HepG2 (cell line): ENCODE data around the gene RPS8. TPM values are rescaled to one million over a fixed set of nuclear protein-coding genes. Genes with fewer than 3 reads are reported as not detected.

Experiments
- ATAC-seq: fragments of 200-7000 bp; cut with Tn5 transposase; 3 replicates; pipeline ENCODE4 v1.9.1; 2020; ENCODE audit warnings: mild to moderate bottlenecking, moderate library complexity
- BruUV-seq: library from RNA; stranded (reverse); fragments of 400-500 nt; replicated peaks from 2 replicates; lab custom pipeline; 2021; lab: Mats Ljungman, UMichigan
- CTCF ChIA-PET: fragments of 300-600 bp; formaldehyde crosslinking; extraction: SDS; loops from one replicate; lab custom pipeline; 2021; ENCODE audit warnings: low total read pairs, inconsistent platforms, low intra/inter-chr PET ratio; lab: Yijun Ruan, JAX
- POLR2A ChIA-PET: fragments of 350-600 bp; sonication (Branson Sonifier 250); formaldehyde crosslinking; loops from one replicate; lab custom pipeline; 2020; ENCODE audit warnings: antibody characterized with exemption, inconsistent platforms; lab: Yijun Ruan, JAX
- DNase-seq: peaks from one replicate; pipeline ENCODE4 v3.0.0-alpha.2; 2015; ENCODE audit warnings: low spot score
- FAIRE-seq: peaks from 3 replicates; lab custom pipeline; 2011; peaks lifted over from hg19 to GRCh38; lab: Jason Lieb, UNC
- H2AFZ ChIP-seq: one replicate; pipeline ENCODE4 v1.6.1; 2011; ENCODE audit warnings: low read length, inconsistent platforms
- H3K27ac ChIP-seq: fragments of 300-600 bp; 3 replicates; pipeline ENCODE4 v1.8.0; 2011; ENCODE audit warnings: mixed run types, mild to moderate bottlenecking, mixed read lengths, low read length, inconsistent platforms; ENCODE audit not compliant: insufficient read depth; ENCODE audit errors: extremely low read length
- H3K27me3 ChIP-seq, 2 experiments: fragments of 200-600 bp in 1 of 2; 2 replicates in 1 of 2; 3 replicates in 1 of 2; pipeline versions ENCODE4 v1.6.0 to v1.8.0; 2011; ENCODE audit warnings: low read length in 2 of 2, mild to moderate bottlenecking in 2 of 2, moderate library complexity in 2 of 2, inconsistent platforms in 1 of 2; ENCODE audit not compliant: insufficient read depth in 2 of 2, control insufficient read depth in 1 of 2
- H3K36me3 ChIP-seq, 2 experiments: fragments of 200-600 bp in 1 of 2; replicated peaks in 1 of 2; 2 replicates in 1 of 2; 3 replicates in 1 of 2; pipeline versions ENCODE4 v1.5.1 to v1.8.0; 2011; ENCODE audit warnings: low read length in 2 of 2, inconsistent platforms in 1 of 2; ENCODE audit not compliant: insufficient read depth in 2 of 2, control insufficient read depth in 1 of 2
- H3K4me1 ChIP-seq: 2 replicates; pipeline ENCODE4 v1.5.1; 2012; ENCODE audit warnings: low read length, inconsistent platforms; ENCODE audit not compliant: insufficient read depth
- H3K4me2 ChIP-seq: 2 replicates; pipeline ENCODE4 v1.6.0; 2011; ENCODE audit warnings: low read depth, low read length, inconsistent platforms
- H3K4me3 ChIP-seq, 3 experiments: fragments of 200-600 bp in 1 of 3; sonication (generic), shearing (Covaris generic) in 1 of 3; replicated peaks in 1 of 3; 2 replicates each; pipeline ENCODE4 v1.5.1; 2011 to 2016; ENCODE audit warnings: low read length in 3 of 3, inconsistent platforms in 2 of 3, low read depth in 2 of 3, mild to moderate bottlenecking in 2 of 3, control low read depth in 1 of 3, mixed read lengths in 1 of 3; ENCODE audit not compliant: insufficient read depth in 1 of 3
- H3K79me2 ChIP-seq: one replicate; pipeline ENCODE4 v1.6.1; 2011; ENCODE audit warnings: low read length, inconsistent platforms; ENCODE audit not compliant: insufficient read depth
- H3K9ac ChIP-seq: 2 replicates; pipeline ENCODE4 v1.6.0; 2011; ENCODE audit warnings: mild to moderate bottlenecking, low read depth, low read length, inconsistent platforms; ENCODE audit not compliant: insufficient read depth
- H3K9me3 ChIP-seq: 2 replicates; pipeline ENCODE4 v1.5.1; 2012; ENCODE audit warnings: mild to moderate bottlenecking, low read length
- H4K20me1 ChIP-seq: 2 replicates; pipeline ENCODE4 v1.6.0; 2011; ENCODE audit warnings: inconsistent platforms, mild to moderate bottlenecking, low read length, moderate library complexity; ENCODE audit not compliant: insufficient read depth
- ATF7 ChIP-seq, 2 experiments: fragments of 450-650 bp in 1 of 2; sonication (generic) in 1 of 2; formaldehyde crosslinking in 1 of 2; IDR thresholded peaks; 2 replicates each; pipeline versions ENCODE4 v1.4.0 to v1.6.1; 2016 to 2020; ENCODE audit warnings: antibody characterized with exemption in 1 of 2, mild to moderate bottlenecking in 1 of 2, missing genetic modification reagents in 1 of 2
- ATF7-NPFF ChIP-seq: sonication (generic); formaldehyde crosslinking; IDR thresholded peaks from 2 replicates; pipeline ENCODE4 v1.8.1; 2023; ENCODE audit warnings: mild to moderate bottlenecking, low read depth, missing genetic modification reagents, moderate library complexity
- CREB1 ChIP-seq, 2 experiments: fragments of 450-650 bp in 1 of 2; IDR thresholded peaks; 2 replicates each; pipeline ENCODE4 v1.6.1; 2016 to 2017; ENCODE audit warnings: control low read depth in 1 of 2, mild to moderate bottlenecking in 1 of 2, missing compliant biosample characterization in 1 of 2, missing genetic modification characterization in 1 of 2
- EED ChIP-seq: sonication (generic); formaldehyde crosslinking; IDR thresholded peaks from 2 replicates; pipeline ENCODE4 v1.5.0; 2020; ENCODE audit warnings: mild to moderate bottlenecking, missing genetic modification reagents
- EP300 ChIP-seq, 3 experiments: sonication (generic) in 1 of 3; formaldehyde crosslinking in 1 of 3; IDR thresholded peaks; 2 replicates each; pipeline versions ENCODE4 v1.5.1 to v1.6.1; 2011 to 2020; ENCODE audit warnings: low read depth in 2 of 3, low read length in 2 of 3, borderline replicate concordance in 1 of 3, improper control_type of control experiment in 1 of 3, mild to moderate bottlenecking in 1 of 3, missing genetic modification reagents in 1 of 3, moderate library complexity in 1 of 3
- JUNB ChIP-seq: sonication (generic); formaldehyde crosslinking; IDR thresholded peaks from 2 replicates; pipeline ENCODE4 v1.8.0; 2022; ENCODE audit warnings: missing genetic modification reagents, mild to moderate bottlenecking, borderline replicate concordance
- KLF16 ChIP-seq, 2 experiments: sonication (generic) in 1 of 2; formaldehyde crosslinking in 1 of 2; IDR thresholded peaks; 2 replicates each; pipeline versions ENCODE4 v1.6.1 to v1.8.0; 2016 to 2023; ENCODE audit warnings: missing genetic modification reagents in 2 of 2, missing compliant biosample characterization in 1 of 2
- MAZ ChIP-seq, 2 experiments: sonication (generic) in 1 of 2; formaldehyde crosslinking in 1 of 2; IDR thresholded peaks; 2 replicates each; pipeline versions ENCODE4 v1.5.0 to v1.6.1; 2012 to 2020; ENCODE audit warnings: low read depth in 2 of 2, mild to moderate bottlenecking in 2 of 2, borderline replicate concordance in 1 of 2, improper control_type of control experiment in 1 of 2, low read length in 1 of 2, missing genetic modification reagents in 1 of 2, moderate library complexity in 1 of 2
- RAD21 ChIP-seq: fragments of 450-650 bp; formaldehyde crosslinking; IDR thresholded peaks from 2 replicates; pipeline ENCODE4 v1.5.0; 2020; ENCODE audit warnings: mild to moderate bottlenecking
- RNF2 ChIP-seq: fragments of 450-650 bp; conservative IDR thresholded peaks from 2 replicates; pipeline ENCODE4 v1.6.1; 2016; ENCODE audit warnings: low read depth
- SATB2 ChIP-seq: sonication (generic); formaldehyde crosslinking; IDR thresholded peaks from 2 replicates; pipeline ENCODE4 v1.5.0; 2020; ENCODE audit warnings: missing genetic modification reagents
- SRSF4 ChIP-seq: fragments of 200-400 bp; formaldehyde crosslinking; IDR thresholded peaks from one replicate; pipeline ENCODE4 v1.6.1; 2018; ENCODE audit warnings: mild to moderate bottlenecking, low read depth, low read length, moderate library complexity; ENCODE audit not compliant: poor library complexity, severe bottlenecking
- TCF7 ChIP-seq: sonication (generic); IDR thresholded peaks from 2 replicates; pipeline ENCODE4 v1.6.1; 2016; ENCODE audit warnings: antibody characterized with exemption, low read depth
- TEAD3 ChIP-seq: optimal IDR thresholded peaks from 2 replicates; pipeline ENCODE3; 2016; ENCODE audit warnings: borderline replicate concordance
- ZFX ChIP-seq: sonication (generic); formaldehyde crosslinking; IDR thresholded peaks from 2 replicates; pipeline ENCODE4 v1.4.0; 2020; ENCODE audit warnings: mild to moderate bottlenecking, low read depth, missing genetic modification reagents, moderate library complexity
- ZNF597 ChIP-seq: sonication (generic); formaldehyde crosslinking; IDR thresholded peaks from 2 replicates; pipeline ENCODE4 v1.5.0; 2020; ENCODE audit warnings: missing genetic modification reagents
- ZNF713 ChIP-seq: sonication (generic); formaldehyde crosslinking; IDR thresholded peaks from 2 replicates; pipeline ENCODE4 v1.4.0; 2020; ENCODE audit warnings: mild to moderate bottlenecking, missing genetic modification reagents
- ZNF792 ChIP-seq: IDR thresholded peaks from 2 replicates; pipeline ENCODE4 v1.6.1; 2016
- WGBS: methylation state at CpG from one replicate; pipeline ENCODE4 v1.1.6; 2017; ENCODE audit warnings: low lambda C conversion rate; 5-methylcytosine and 5-hydroxymethylcytosine counted together
- in situ Hi-C: cut with HindIII; loops from 2 replicates; pipeline ENCODE4 v1.10.0; 2017; ENCODE audit warnings: low pct_unique_long_range_greater_than_20kb; ENCODE audit not compliant: extremely low pct_ligation_motif_present
- intact Hi-C: fragments of 100-400 bp; cut with micrococcal nuclease; formaldehyde crosslinking; loops from one replicate; pipeline ENCODE4 v1.10.0; 2022; ENCODE audit not compliant: unreplicated experiment
- polyA plus RNA-seq, 8 experiments: library from polyadenylated mRNA; depleted of rRNA in 3 of 8; stranded (reverse) in 7 of 8; unstranded in 1 of 8; fragments of >200 nt; fragmentation: Illumina TruSeq in 4 of 8; extraction: Trizol in 4 of 8; gene quantifications; 2 replicates each; pipeline versions ENCODE4 v1.2.1 to v1.2.3, GENCODE V29; 2011 to 2016; ENCODE audit warnings: low read depth in 4 of 8, missing spikeins in 1 of 8, mixed read lengths in 1 of 8; ENCODE audit not compliant: insufficient read depth in 1 of 8
- total RNA-seq, 5 experiments: library from RNA; depleted of rRNA; stranded (reverse); fragments of >200 nt; fragmentation: Illumina TruSeq; extraction: Trizol; gene quantifications; 2 replicates each; pipeline ENCODE4 v1.2.3, GENCODE V29; 2016; ENCODE audit warnings: low read depth in 1 of 5

Gene RPS8
- total and polyA plus RNA-seq, 2 of the 13 experiments (the other 11 are each of a cell fraction or from before 2014, with no cell fraction given) = 2,628 to 2,822 TPM

- Histone ChIP-seq H3K4me1 (no peaks in the 10 kb centered on the region), H2AFZ (no peak overlapping the region), H3K4me2 (no peak overlapping the region), H3K27me3 (no peaks in the 10 kb centered on the region), H3K9me3 (no peaks in the 10 kb centered on the region), H3K36me3 (peaks cover 49 to 87% of the 10 kb centered on the region in 2 experiments), H4K20me1 (no peaks in the 10 kb centered on the region), H3K27ac (no peak overlapping the region), H3K79me2 (no peaks in the 10 kb centered on the region), H3K9ac (no peak overlapping the region), H3K4me3 (no peak overlapping the region)
- BruUV-seq = no TSS peak
- ChIA-PET CTCF (no interaction called here), POLR2A (no interaction called here)
- ATAC-seq (no peak), DNase-seq (no peak), FAIRE-seq (no peak)
- TF ChIP-seq ATF7 (IDR thresholded peaks at IDR 0.05) = peak; percentile 89
- TF ChIP-seq ATF7 (CRISPR knock-in tag; IDR thresholded peaks at IDR 0.05) = no peak
- peak; percentile 55; the same call in 1 of the 2 replicates for TF ChIP-seq CREB1 (IDR thresholded peaks at IDR 0.05)
- no peak for TF ChIP-seq CREB1 (CRISPR knock-in tag; IDR thresholded peaks at IDR 0.05)
- TF ChIP-seq TEAD3 (CRISPR knock-in tag) = no peak
- intact Hi-C loops = no loop called here
- WGBS = 91% methylated on average over 11 of the region's 11 CpGs
- in situ Hi-C loops = no loop called here
Measured at GRCh38 chr1:44759077-44759476, 16.3 kb upstream of the RPS8 start.

GRCh38 chr1:44760876-44761275 is 14.5 kb upstream of the RPS8 start:
- CTCF ChIA-PET = no interaction called here
- Histone ChIP-seq H3K4me3 (no peak overlapping the region), H3K9ac (no peak overlapping the region), H4K20me1 (no peaks in the 10 kb centered on the region), H3K79me2 (no peaks in the 10 kb centered on the region), H2AFZ (no peak overlapping the region), H3K27me3 (no peaks in the 10 kb centered on the region), H3K27ac (no peak overlapping the region), H3K4me2 (no peak overlapping the region), H3K36me3 (peaks cover 42 to 74% of the 10 kb centered on the region in 2 experiments), H3K9me3 (no peaks in the 10 kb centered on the region), H3K4me1 (no peaks in the 10 kb centered on the region)
- BruUV-seq = no TSS peak
- no peak for DNase-seq
- WGBS = 92% methylated on average over 1 of the region's 3 CpGs
- intact Hi-C loops (no loop called here), in situ Hi-C loops (no loop called here)
- no peak for ATAC-seq
- FAIRE-seq = no peak
- POLR2A ChIA-PET = no interaction called here
- TF ChIP-seq ZNF792 (CRISPR knock-in tag) (no peak), ATF7-NPFF (CRISPR knock-in tag) (no peak), ZFX (no peak), EED (CRISPR knock-in tag) (no peak), ZNF713 (CRISPR knock-in tag) (no peak), MAZ (IDR thresholded peaks at IDR 0.05; ENCODE audit: borderline replicate concordance, low read depth, low read length) (no peak), MAZ (CRISPR knock-in tag; IDR thresholded peaks at IDR 0.05; ENCODE audit: low read depth) (no peak), SATB2 (CRISPR knock-in tag) (no peak), ZNF597 (CRISPR knock-in tag) (no peak), EP300 (IDR thresholded peaks at IDR 0.05; ENCODE audit: low read depth in 2 of 2, low read length in 2 of 2) (no peak), EP300 (CRISPR knock-in tag; IDR thresholded peaks at IDR 0.05; ENCODE audit: borderline replicate concordance) (no peak), RNF2 (no peak), SRSF4 (no peak), KLF16 (CRISPR knock-in tag; IDR thresholded peaks at IDR 0.05) (no peak), TCF7 (no peak), JUNB (CRISPR knock-in tag) (no peak), RAD21 (CRISPR knock-in tag) (no peak)
